HCT116 (cell line): ENCODE measurements around the gene LYSMD3. TPM values are rescaled to one million over a fixed set of nuclear protein-coding genes. Genes with fewer than 3 reads are reported as not detected.

Experiments
- ATAC-seq: fragments of 200-7000 bp; cut with Tn5 transposase; 2 replicates; pipeline ENCODE4 v1.9.1; 2020; ENCODE audit warnings: mild to moderate bottlenecking, moderate library complexity
- BruUV-seq: library from RNA; stranded (reverse); fragments of 400-500 nt; replicated peaks from 2 replicates; lab custom pipeline; 2021; lab: Mats Ljungman, UMichigan
- CTCF ChIA-PET: fragments of 300-600 bp; sonication (Branson Sonifier 250); formaldehyde crosslinking; loops from one replicate; lab custom pipeline; 2021; ENCODE audit warnings: antibody characterized with exemption; lab: Charles Lee
- POLR2A ChIA-PET: fragments of 300-600, 350-600 bp; sonication (Branson Sonifier 250); formaldehyde crosslinking; loops from one replicate; lab custom pipeline; 2021; ENCODE audit warnings: antibody characterized with exemption; lab: Charles Lee
- RAD21 ChIA-PET, 2 experiments: fragments of 300-600 bp; sonication (Branson Sonifier 250); formaldehyde crosslinking; loops; one replicate each; lab custom pipeline; 2023; ENCODE audit warnings: low total read pairs in 2 of 2; ENCODE audit not compliant: uncharacterized antibody in 2 of 2, unreplicated experiment in 2 of 2, low non-redundant PET in 1 of 2; lab: Charles Lee
- DNase-seq: peaks from one replicate; pipeline ENCODE4 v3.0.0-alpha.2; 2010; ENCODE audit warnings: low read depth, low spot score
- H2AFZ ChIP-seq: fragments of 200-600 bp; shearing (Covaris generic), sonication (generic); 2 replicates; pipeline ENCODE4 v1.6.1; 2017; ENCODE audit warnings: low read depth, mixed run types, mixed read lengths, antibody characterized with exemption, low read length; ENCODE audit not compliant: poor library complexity, severe bottlenecking
- H3K27ac ChIP-seq: 2 replicates; pipeline ENCODE4 v1.5.1; 2012; ENCODE audit warnings: low read depth, low read length
- H3K27me3 ChIP-seq: fragments of 200-600 bp; sonication (generic); 2 replicates; pipeline ENCODE4 v1.6.1; 2016; ENCODE audit warnings: mixed run types, low read length, mixed read lengths; ENCODE audit not compliant: insufficient read depth
- H3K36me3 ChIP-seq, 2 experiments: fragments of 200-500 bp in 1 of 2; fragments of 200-600 bp in 1 of 2; sonication (Bioruptor generic) in 1 of 2; sonication (generic) in 1 of 2; 2 replicates each; pipeline versions ENCODE4 v1.5.1 to v1.6.1; 2014 to 2016; ENCODE audit warnings: low read length in 2 of 2, inconsistent platforms in 1 of 2, mixed read lengths in 1 of 2, mixed run types in 1 of 2; ENCODE audit not compliant: insufficient read depth in 2 of 2, control insufficient read depth in 1 of 2
- H3K4me1 ChIP-seq, 2 experiments: fragments of 200-600 bp in 1 of 2; sonication (generic) in 1 of 2; 2 replicates each; pipeline versions ENCODE4 v1.5.1 to v1.6.1; 2012 to 2017; ENCODE audit warnings: low read length in 2 of 2, inconsistent platforms in 1 of 2, mild to moderate bottlenecking in 1 of 2, mixed read lengths in 1 of 2, mixed run types in 1 of 2, moderate library complexity in 1 of 2; ENCODE audit not compliant: insufficient read depth in 2 of 2, control insufficient read depth in 1 of 2
- H3K4me2 ChIP-seq: fragments of 200-600 bp; sonication (generic); 2 replicates; pipeline ENCODE4 v1.6.1; 2017; ENCODE audit warnings: mixed run types, low read length, mixed read lengths
- H3K4me3 ChIP-seq, 2 experiments: fragments of 200-600 bp in 1 of 2; sonication (generic) in 1 of 2; replicated peaks in 1 of 2; 2 replicates each; pipeline ENCODE4 v1.5.1; 2011 to 2016; ENCODE audit warnings: low read length in 2 of 2, control low read depth in 1 of 2, low read depth in 1 of 2, mild to moderate bottlenecking in 1 of 2, mixed read lengths in 1 of 2, mixed run types in 1 of 2
- H3K79me2 ChIP-seq: fragments of 200-600 bp; sonication (generic); 2 replicates; pipeline ENCODE4 v1.6.1; 2017; ENCODE audit warnings: mild to moderate bottlenecking, mixed run types, low read length, moderate library complexity, mixed read lengths; ENCODE audit not compliant: insufficient read depth
- H3K9ac ChIP-seq: fragments of 200-600 bp; sonication (generic); 2 replicates; pipeline ENCODE4 v1.6.1; 2016; ENCODE audit warnings: low read length, mixed read lengths
- H3K9me2 ChIP-seq: fragments of 200-600 bp; sonication (generic), shearing (Covaris generic); 2 replicates; pipeline ENCODE4 v1.6.1; 2017; ENCODE audit warnings: mixed run types, mild to moderate bottlenecking, moderate library complexity; ENCODE audit not compliant: insufficient read depth
- H3K9me3 ChIP-seq, 2 experiments: fragments of 200-500 bp in 1 of 2; fragments of 200-600 bp in 1 of 2; sonication (Bioruptor generic) in 1 of 2; sonication (generic) in 1 of 2; 2 replicates each; pipeline ENCODE4 v1.6.1; 2014 to 2017; ENCODE audit warnings: low read length in 2 of 2, mixed read lengths in 2 of 2, inconsistent platforms in 1 of 2, low read depth in 1 of 2, mild to moderate bottlenecking in 1 of 2, mixed run types in 1 of 2, moderate library complexity in 1 of 2; ENCODE audit not compliant: control insufficient read depth in 1 of 2, insufficient read depth in 1 of 2
- H4K20me1 ChIP-seq: fragments of 200-600 bp; sonication (generic), shearing (Covaris generic); 2 replicates; pipeline ENCODE4 v1.6.1; 2017; ENCODE audit warnings: mixed run types, mild to moderate bottlenecking, moderate library complexity; ENCODE audit not compliant: insufficient read depth
- ELF1 ChIP-seq: IDR thresholded peaks from 2 replicates; pipeline ENCODE4 v1.6.1; 2012; ENCODE audit warnings: low read depth, borderline replicate concordance
- EZH2 ChIP-seq: fragments of 200-600 bp; sonication (generic); IDR thresholded peaks from 2 replicates; pipeline ENCODE4 v1.6.1; 2017; ENCODE audit warnings: antibody characterized with exemption, mixed run types
- FOSL1 ChIP-seq: IDR thresholded peaks from 2 replicates; pipeline ENCODE4 v1.6.1; 2012; ENCODE audit warnings: low read depth
- POLR2A ChIP-seq: IDR thresholded peaks from 2 replicates; pipeline ENCODE4 v1.7.0; 2011; ENCODE audit warnings: borderline replicate concordance; ENCODE audit not compliant: insufficient read depth, insufficient read length; ENCODE audit errors: extremely low read depth
- REST ChIP-seq: IDR thresholded peaks from 2 replicates; pipeline ENCODE4 v1.6.1; 2012; ENCODE audit warnings: low read depth
- SP1 ChIP-seq: IDR thresholded peaks from 2 replicates; pipeline ENCODE4 v1.6.1; 2012; ENCODE audit warnings: low read depth
- YY1 ChIP-seq: IDR thresholded peaks from 2 replicates; pipeline ENCODE4 v1.6.1; 2011; ENCODE audit warnings: low read length, low read depth, moderate library complexity, mild to moderate bottlenecking; ENCODE audit not compliant: insufficient replicate concordance; ENCODE audit errors: extremely low read depth
- intact Hi-C: fragments of 100-400 bp; cut with micrococcal nuclease; formaldehyde crosslinking; loops from 2 replicates; pipeline ENCODE4 v1.10.0; 2022
- total RNA-seq: library from RNA; stranded (reverse); gene quantifications from one replicate; pipeline ENCODE4 v1.2.1, GENCODE V29; 2021; ENCODE audit not compliant: unreplicated experiment

The LYSMD3 gene
- total RNA-seq, 1 experiment from 2014 or later: 18.0 TPM

- peak overlapping the region; percentile 84 for H3K4me2 ChIP-seq
- DNase-seq (no peak), ATAC-seq (no peak)
- H4K20me1 ChIP-seq: no peaks in the 10 kb centered on the region
- TF ChIP-seq REST: no peak
- TF ChIP-seq EZH2: no peak
- no peak for TF ChIP-seq FOSL1
- TF ChIP-seq YY1: no peak
- TF ChIP-seq ELF1: no peak
- no peak for TF ChIP-seq POLR2A
- TF ChIP-seq SP1: no peak
- no peak overlapping the region for H3K27ac ChIP-seq
- no peak overlapping the region for H3K9ac ChIP-seq
- H3K27me3 ChIP-seq: no peaks in the 10 kb centered on the region
- peaks cover 81% of the 10 kb centered on the region for H3K79me2 ChIP-seq
- H3K36me3 ChIP-seq: 0 out of 4 replicates have a peak, but pooled peaks cover 0 to 2% of the 10 kb centered on the region in 2 experiments
- BruUV-seq: no TSS peak
- ChIA-PET CTCF (no interaction called here), RAD21 (no interaction called here), POLR2A (no interaction called here)
- intact Hi-C loops: no loop called here
- H3K9me2 ChIP-seq: no peaks in the 10 kb centered on the region
- H3K4me3 ChIP-seq: peak overlapping the region in 1 of 2 experiments; percentile 85; a peak in 2 of 4 replicates
- H2AFZ ChIP-seq: no peak overlapping the region
- H3K9me3 ChIP-seq: no peaks in the 10 kb centered on the region
- peaks cover 6 to 31% of the 10 kb centered on the region in 2 experiments; a peak in 3 of 4 replicates for H3K4me1 ChIP-seq
These were observed 53.0 kb downstream of the LYSMD3 start for GRCh38 chr5:90476391-90476790.
